CD4-positive, alpha-beta memory T cell (primary cell): Measurements from ENCODE around the gene DDOST. TPM values are rescaled to one million over a fixed set of nuclear protein-coding genes. Genes with fewer than 3 reads are reported as not detected.

Experiments used
- CTCF ChIA-PET: fragments of 350-600 bp; sonication (Branson Sonifier 250); formaldehyde crosslinking; loops from one replicate; lab custom pipeline; 2021; ENCODE audit warnings: inconsistent platforms; ENCODE audit not compliant: partially characterized antibody; lab: Charles Lee
- POLR2A ChIA-PET: fragments of 350-600 bp; sonication (Branson Sonifier 250); formaldehyde crosslinking; loops from one replicate; lab custom pipeline; 2021; ENCODE audit not compliant: partially characterized antibody; lab: Charles Lee
- DNase-seq, 5 donors: peaks; one replicate each; pipeline versions ENCODE4 v3.0.0 to v3.0.0-alpha.2; 2020 to 2022; ENCODE audit warnings: mixed read lengths in 1 of 5
- H3K27ac ChIP-seq: one replicate; pipeline ENCODE4 v1.7.0; 2013; ENCODE audit warnings: low read depth, low read length
- H3K27me3 ChIP-seq: 2 replicates; pipeline ENCODE4 v1.7.0; 2013; ENCODE audit warnings: mild to moderate bottlenecking, low read length, moderate library complexity; ENCODE audit not compliant: insufficient read depth
- H3K36me3 ChIP-seq: 2 replicates; pipeline ENCODE4 v1.7.0; 2013; ENCODE audit warnings: mild to moderate bottlenecking, low read length, moderate library complexity; ENCODE audit not compliant: insufficient read depth
- H3K4me1 ChIP-seq: 2 replicates; pipeline ENCODE4 v1.7.0; 2013; ENCODE audit warnings: mild to moderate bottlenecking, low read length, moderate library complexity; ENCODE audit not compliant: insufficient read depth
- H3K4me3 ChIP-seq, 2 donors: one replicate each; pipeline ENCODE4 v1.7.0; 2013; ENCODE audit warnings: low read length in 2 of 2, mild to moderate bottlenecking in 1 of 2
- H3K9me3 ChIP-seq, 2 donors: one replicate each; pipeline ENCODE4 v1.7.0; 2013; ENCODE audit warnings: low read length in 2 of 2, control low read depth in 1 of 2; ENCODE audit not compliant: control insufficient read depth in 1 of 2
- H3K27ac Mint-ChIP-seq, 7 donors: one replicate each; pipeline ENCODE4 v1.8.0; 2020 to 2021; ENCODE audit warnings: mixed read lengths in 7 of 7, mild to moderate bottlenecking in 6 of 7, inconsistent platforms in 3 of 7, moderate library complexity in 3 of 7
- H3K27me3 Mint-ChIP-seq, 2 donors: one replicate each; pipeline ENCODE4 v1.8.0; 2020 to 2021; ENCODE audit warnings: mixed read lengths in 2 of 2
- H3K36me3 Mint-ChIP-seq, 2 donors: one replicate each; pipeline ENCODE4 v1.8.0; 2020 to 2021; ENCODE audit warnings: mixed read lengths in 2 of 2, inconsistent platforms in 1 of 2, mild to moderate bottlenecking in 1 of 2
- H3K4me1 Mint-ChIP-seq, 4 donors: one replicate each; pipeline ENCODE4 v1.8.0; 2020 to 2021; ENCODE audit warnings: mixed read lengths in 4 of 4, mild to moderate bottlenecking in 1 of 4
- H3K4me3 Mint-ChIP-seq, 8 donors: one replicate each; pipeline ENCODE4 v1.8.0; 2020 to 2021; ENCODE audit warnings: mixed read lengths in 8 of 8, mild to moderate bottlenecking in 7 of 8, moderate library complexity in 6 of 8, inconsistent platforms in 3 of 8
- H3K9me3 Mint-ChIP-seq, 8 donors: one replicate each; pipeline ENCODE4 v1.8.0; 2020 to 2021; ENCODE audit warnings: mixed read lengths in 8 of 8, mild to moderate bottlenecking in 5 of 8, inconsistent platforms in 3 of 8, moderate library complexity in 1 of 8
- intact Hi-C: fragments of 100-400 bp; cut with micrococcal nuclease; formaldehyde crosslinking; loops from one replicate; pipeline ENCODE4 v1.15.1; 2023
- polyA plus RNA-seq, 2 donors: library from polyadenylated mRNA; unstranded; fragments of 300-500 nt; fragmentation: Illumina TruSeq; gene quantifications; one replicate each; pipeline ENCODE4 v1.2.3, GENCODE V29; 2021
- total RNA-seq, 2 experiments: library from RNA; stranded (reverse); gene quantifications; one replicate each; pipeline ENCODE4 v1.2.3, GENCODE V29; 2021

DDOST gene
- total and polyA plus RNA-seq, 4 experiments from 2014 or later: 133 to 405 (median 184) TPM

DNA sequence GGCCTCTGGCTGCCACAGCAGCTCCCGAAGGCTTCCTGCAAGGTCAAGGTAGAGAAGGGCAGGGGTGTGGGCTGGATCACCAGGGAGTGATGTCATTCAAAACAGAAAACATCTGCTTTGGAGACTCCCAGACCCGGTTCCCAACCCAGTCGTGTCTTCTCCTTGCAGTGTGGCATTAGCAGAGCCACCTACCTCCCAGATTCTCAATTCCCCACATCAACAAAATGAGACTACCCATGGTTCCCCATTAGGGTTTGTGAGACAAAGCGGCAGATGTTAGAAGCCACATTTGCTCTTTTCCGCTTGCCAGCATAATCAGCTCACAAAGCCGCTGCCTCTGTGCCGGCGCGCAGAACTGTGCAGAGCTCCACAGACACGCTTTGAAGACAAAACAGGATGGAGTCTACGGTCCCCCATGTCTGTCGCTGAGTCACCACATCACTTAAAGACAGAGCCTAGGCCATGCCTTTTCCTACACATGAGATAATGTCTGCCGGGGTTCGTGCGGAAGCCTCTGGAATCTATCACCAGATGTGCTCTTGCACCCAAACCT lies 44.1 kb upstream of the DDOST start:
- ChIA-PET POLR2A (no interaction called here), CTCF (no interaction called here)
- no peaks in the 10 kb centered on the region for H3K9me3 ChIP-seq
- H3K27me3 Mint-ChIP-seq: peaks cover 0 to 5% of the 10 kb centered on the region in 2 donors
- no peaks in the 10 kb centered on the region for H3K27me3 ChIP-seq
- H3K36me3 Mint-ChIP-seq: no peaks in the 10 kb centered on the region
- H3K9me3 Mint-ChIP-seq: no peaks in the 10 kb centered on the region
- no peaks in the 10 kb centered on the region for H3K36me3 ChIP-seq
- DNase-seq: no peak
- intact Hi-C loops: no loop called here
- no peak overlapping the region for H3K4me3 ChIP-seq
- peaks cover 0 to 1% (median under 1%) of the 10 kb centered on the region in 4 donors for H3K4me1 Mint-ChIP-seq
- no peak overlapping the region for H3K4me3 Mint-ChIP-seq
- H3K27ac Mint-ChIP-seq: no peak overlapping the region
- no peaks in the 10 kb centered on the region for H3K4me1 ChIP-seq
- no peak overlapping the region for H3K27ac ChIP-seq

DNA sequence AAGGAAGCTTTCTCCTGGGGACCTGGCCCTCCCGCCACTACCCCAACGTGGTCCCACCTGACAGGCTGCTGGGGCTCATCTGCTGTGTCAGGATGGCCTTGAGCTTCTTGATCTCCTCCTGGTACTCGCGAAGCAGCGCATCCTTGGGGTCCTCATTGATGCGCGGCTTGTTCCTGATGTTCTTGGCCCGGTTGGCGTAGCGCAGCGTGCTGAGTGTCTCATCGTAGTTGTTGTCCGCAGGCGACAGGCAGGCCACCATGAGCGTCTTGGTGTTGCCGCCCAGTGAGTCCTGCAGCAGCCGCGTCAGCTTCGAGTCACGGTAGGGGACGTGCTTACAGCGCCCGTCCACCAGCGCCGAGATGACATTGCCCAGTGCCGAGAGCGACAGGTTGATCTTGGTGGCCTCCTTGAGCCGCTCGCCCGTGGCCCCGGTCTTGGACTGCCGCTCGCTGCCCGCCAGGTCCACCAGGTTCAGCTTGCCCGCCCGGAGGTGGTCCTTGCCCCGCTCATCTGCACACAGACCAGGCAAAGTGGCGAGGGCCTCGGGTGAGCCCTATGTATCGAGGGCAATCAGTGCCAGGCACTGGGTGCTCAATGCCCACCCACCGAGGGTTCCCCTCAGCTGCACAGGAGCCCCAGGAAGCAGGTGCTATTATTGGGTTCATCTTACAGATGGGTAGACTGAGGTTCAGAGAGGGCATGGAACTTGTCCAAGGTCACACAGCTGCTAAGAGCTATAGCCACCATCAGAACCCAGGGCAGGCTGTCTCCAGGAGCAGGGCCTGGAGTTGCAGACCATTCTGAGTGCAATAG lies 43.4 kb upstream of the DDOST start:
- H3K9me3 Mint-ChIP-seq: no peaks in the 10 kb centered on the region
- no peaks in the 10 kb centered on the region for H3K27me3 ChIP-seq
- no peak overlapping the region for H3K27ac ChIP-seq
- no peaks in the 10 kb centered on the region for H3K36me3 Mint-ChIP-seq
- intact Hi-C loops: no loop called here
- H3K9me3 ChIP-seq: no peaks in the 10 kb centered on the region
- peaks cover 0 to 1% (median under 1%) of the 10 kb centered on the region in 4 donors for H3K4me1 Mint-ChIP-seq
- no peak overlapping the region for H3K27ac Mint-ChIP-seq
- no peaks in the 10 kb centered on the region for H3K36me3 ChIP-seq
- H3K27me3 Mint-ChIP-seq: peaks cover 0 to 5% of the 10 kb centered on the region in 2 donors
- ChIA-PET CTCF (interaction anchor here (1.1 kb wide), 1 partner anchor 10 kb away, joined by 4 read pairs; no protein-coding TSS in a partner anchor), POLR2A (no interaction called here)
- DNase-seq: no peak
- H3K4me1 ChIP-seq: no peaks in the 10 kb centered on the region
- no peak overlapping the region for H3K4me3 ChIP-seq
- no peak overlapping the region for H3K4me3 Mint-ChIP-seq

DNA sequence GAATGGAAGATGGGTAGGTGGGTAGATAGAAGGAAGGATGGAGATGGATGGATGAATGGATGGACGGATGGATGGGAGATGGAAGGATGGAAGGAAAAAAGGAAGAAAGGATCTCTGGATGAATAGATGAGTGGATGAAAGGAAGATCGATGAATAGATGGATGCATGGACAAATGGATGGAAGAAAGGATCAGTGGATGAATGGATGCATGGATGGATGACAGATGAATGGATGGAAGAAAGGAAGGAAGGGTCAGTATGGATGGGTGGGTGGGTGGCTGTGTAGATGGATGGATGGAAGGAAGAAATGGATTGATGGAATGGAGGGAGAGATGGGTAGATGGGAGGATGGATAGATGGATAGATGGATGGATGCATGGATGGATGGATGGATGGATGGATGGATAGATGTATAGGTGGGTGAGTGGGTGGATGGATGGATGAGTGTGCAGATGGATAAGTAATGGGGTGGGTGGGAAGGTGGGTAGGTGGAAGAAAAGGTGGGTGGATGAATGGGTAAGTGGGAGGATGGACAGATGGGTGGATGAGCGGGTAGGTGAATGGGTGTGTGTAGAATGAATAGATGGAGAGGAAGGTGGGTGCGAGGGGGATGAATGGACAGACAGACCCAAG lies 42.1 kb upstream of the DDOST start:
- Mint-ChIP-seq H3K4me1 (peaks cover 0 to 1% (median under 1%) of the 10 kb centered on the region in 4 donors), H3K27ac (no peak overlapping the region), H3K36me3 (no peaks in the 10 kb centered on the region), H3K9me3 (no peaks in the 10 kb centered on the region), H3K4me3 (no peak overlapping the region), H3K27me3 (peaks cover 0 to 3% of the 10 kb centered on the region in 2 donors)
- H3K27me3 ChIP-seq: no peaks in the 10 kb centered on the region
- no peak overlapping the region for H3K4me3 ChIP-seq
- DNase-seq: no peak
- H3K27ac ChIP-seq: no peak overlapping the region
- CTCF ChIA-PET: interaction anchor here (1.1 kb wide), 1 partner anchor 8 kb away, joined by 4 read pairs; no protein-coding TSS in a partner anchor
- POLR2A ChIA-PET: no interaction called here
- H3K9me3 ChIP-seq: no peaks in the 10 kb centered on the region
- intact Hi-C loops: no loop called here
- no peaks in the 10 kb centered on the region for H3K36me3 ChIP-seq
- H3K4me1 ChIP-seq: no peaks in the 10 kb centered on the region

DNA sequence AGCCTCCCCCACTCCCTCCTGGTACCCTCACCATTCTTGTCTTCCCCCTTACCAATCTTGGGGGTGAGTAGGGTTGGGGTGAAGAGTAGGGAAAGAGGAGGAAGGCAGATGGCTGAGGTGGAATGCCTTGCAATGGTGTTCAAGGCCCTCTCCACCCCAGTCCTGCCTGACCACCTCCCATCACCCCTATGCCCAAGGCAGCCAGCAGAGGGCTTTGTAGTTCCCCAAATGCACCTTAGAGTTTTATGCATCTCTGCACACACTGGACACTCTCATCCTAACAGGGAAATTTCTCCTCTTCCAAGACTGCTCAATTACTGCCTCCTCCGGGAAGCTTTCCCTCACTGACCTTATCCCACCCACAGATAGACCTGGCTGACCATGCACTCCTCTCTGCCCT lies 41.2 kb upstream of the DDOST start:
- H3K4me1 Mint-ChIP-seq: peaks cover 0 to 1% (median under 1%) of the 10 kb centered on the region in 4 donors
- H3K4me1 ChIP-seq: no peaks in the 10 kb centered on the region
- DNase-seq: no peak
- peaks cover 0 to 3% of the 10 kb centered on the region in 2 donors for H3K27me3 Mint-ChIP-seq
- H3K27me3 ChIP-seq: no peaks in the 10 kb centered on the region
- no peaks in the 10 kb centered on the region for H3K36me3 Mint-ChIP-seq
- no peaks in the 10 kb centered on the region for H3K9me3 Mint-ChIP-seq
- intact Hi-C loops: no loop called here
- no peaks in the 10 kb centered on the region for H3K36me3 ChIP-seq
- H3K4me3 ChIP-seq: no peak overlapping the region
- H3K27ac ChIP-seq: no peak overlapping the region
- H3K9me3 ChIP-seq: no peaks in the 10 kb centered on the region
- H3K4me3 Mint-ChIP-seq: no peak overlapping the region
- ChIA-PET CTCF (interaction anchor here (0.9 kb wide), 1 partner anchor 493 kb away, joined by 5 read pairs; no protein-coding TSS in a partner anchor), POLR2A (no interaction called here)
- H3K27ac Mint-ChIP-seq: no peak overlapping the region

DNA sequence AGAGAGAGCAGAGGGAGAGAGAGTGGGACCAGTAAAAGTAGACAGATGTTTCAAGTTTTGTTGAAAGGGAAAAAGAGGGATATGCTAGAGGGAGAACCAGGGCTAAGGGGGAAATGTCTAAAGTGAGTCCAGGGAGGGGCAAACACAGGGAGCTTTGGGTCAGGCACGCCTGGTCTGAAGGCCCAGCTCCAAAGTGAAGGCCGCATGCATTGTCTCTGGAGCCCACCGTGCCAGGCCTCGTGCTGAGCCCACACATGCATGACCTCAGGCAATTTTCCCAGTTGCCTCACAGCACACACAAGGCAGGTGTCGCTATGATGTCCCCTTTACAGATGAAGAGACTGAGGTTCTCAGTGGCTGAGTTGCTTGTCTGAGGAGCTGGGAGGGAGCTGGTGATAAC lies 40.7 kb upstream of the DDOST start:
- Histone ChIP-seq H3K4me1 (peaks cover 3% of the 10 kb centered on the region), H3K36me3 (no peaks in the 10 kb centered on the region), H3K27me3 (no peaks in the 10 kb centered on the region), H3K27ac (no peak overlapping the region), H3K9me3 (no peaks in the 10 kb centered on the region), H3K4me3 (no peak overlapping the region)
- CTCF ChIA-PET: interaction anchor here (0.9 kb wide), 1 partner anchor 493 kb away, joined by 5 read pairs; no protein-coding TSS in a partner anchor
- Mint-ChIP-seq H3K4me1 (peaks cover under 1 to 3% (median 1%) of the 10 kb centered on the region in 4 donors), H3K9me3 (no peaks in the 10 kb centered on the region), H3K27me3 (peaks cover 0 to 3% of the 10 kb centered on the region in 2 donors), H3K36me3 (no peaks in the 10 kb centered on the region), H3K4me3 (no peak overlapping the region), H3K27ac (no peak overlapping the region)
- no peak for DNase-seq
- intact Hi-C loops: no loop called here
- POLR2A ChIA-PET: no interaction called here

DNA sequence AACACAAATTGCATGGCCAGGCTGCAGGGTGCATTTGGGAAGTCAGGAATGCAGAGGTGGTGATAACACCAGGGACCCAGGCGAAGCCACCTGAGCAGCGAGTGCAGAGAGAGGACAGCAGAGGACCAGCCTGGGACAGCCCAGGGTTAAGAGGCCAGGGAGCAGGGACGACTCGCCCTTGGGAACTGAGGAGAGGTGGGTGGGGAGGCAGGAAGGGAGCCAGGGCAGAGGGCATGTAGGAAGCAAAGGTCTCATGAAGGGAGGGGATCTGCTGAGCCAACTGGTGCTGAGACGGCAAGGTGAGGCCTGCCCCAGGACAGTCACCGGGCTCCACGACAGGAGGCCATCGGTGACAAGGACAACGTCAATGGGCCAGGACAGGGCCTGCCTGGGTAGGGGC lies 40.3 kb upstream of the DDOST start:
- ChIA-PET POLR2A (no interaction called here), CTCF (no interaction called here)
- Histone ChIP-seq H3K9me3 (no peaks in the 10 kb centered on the region), H3K27ac (no peak overlapping the region), H3K4me3 (no peak overlapping the region), H3K27me3 (no peaks in the 10 kb centered on the region), H3K4me1 (peaks cover 4% of the 10 kb centered on the region), H3K36me3 (no peaks in the 10 kb centered on the region)
- Mint-ChIP-seq H3K27ac (no peak overlapping the region), H3K27me3 (peaks cover 0 to 3% of the 10 kb centered on the region in 2 donors), H3K36me3 (no peaks in the 10 kb centered on the region), H3K9me3 (no peaks in the 10 kb centered on the region), H3K4me3 (no peak overlapping the region), H3K4me1 (peaks cover 1 to 5% (median 3%) of the 10 kb centered on the region in 4 donors)
- no peak for DNase-seq
- intact Hi-C loops: no loop called here

DNA sequence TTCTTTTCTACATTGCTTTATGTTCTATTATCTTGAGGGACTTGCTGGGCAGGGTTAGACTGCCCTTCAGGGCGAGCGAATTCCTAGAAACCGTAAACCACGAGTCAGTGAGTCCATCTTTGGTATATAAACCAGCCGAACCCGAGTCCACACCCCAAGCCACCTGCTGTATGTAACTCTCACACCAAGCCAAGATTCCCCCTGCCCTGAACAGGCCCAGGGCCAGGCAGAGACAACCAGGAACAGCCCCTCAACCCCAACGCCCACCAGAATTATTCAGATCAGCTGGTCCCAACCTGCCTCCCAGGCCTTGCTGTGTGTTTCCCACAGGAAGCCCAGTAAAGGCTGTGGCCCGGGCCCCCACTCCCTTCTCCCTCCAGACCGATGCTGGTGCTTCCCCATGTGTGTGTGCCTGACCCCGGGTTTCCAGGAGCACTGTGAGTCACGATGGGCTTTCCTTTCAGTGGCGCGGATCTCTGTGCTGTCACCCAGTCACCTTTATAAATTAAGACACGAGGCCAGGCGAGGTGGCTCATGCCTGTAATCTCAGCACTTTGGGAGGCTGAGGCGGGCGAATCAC lies 39.6 kb upstream of the DDOST start:
- intact Hi-C loops: no loop called here
- H3K4me1 Mint-ChIP-seq: peaks cover 3 to 8% (median 6%) of the 10 kb centered on the region in 4 donors
- H3K36me3 Mint-ChIP-seq: no peaks in the 10 kb centered on the region
- DNase-seq: no peak
- H3K9me3 Mint-ChIP-seq: no peaks in the 10 kb centered on the region
- Histone ChIP-seq H3K27ac (no peak overlapping the region), H3K4me3 (no peak overlapping the region), H3K4me1 (peaks cover 10% of the 10 kb centered on the region), H3K9me3 (no peaks in the 10 kb centered on the region), H3K36me3 (no peaks in the 10 kb centered on the region), H3K27me3 (no peaks in the 10 kb centered on the region)
- H3K4me3 Mint-ChIP-seq: no peak overlapping the region
- peaks cover 0 to 3% of the 10 kb centered on the region in 2 donors for H3K27me3 Mint-ChIP-seq
- ChIA-PET CTCF (interaction anchor here (10.6 kb wide), 1 partner anchor 497 kb away, joined by 168 read pairs; no protein-coding TSS in a partner anchor), POLR2A (no interaction called here)
- H3K27ac Mint-ChIP-seq: no peak overlapping the region
